ENCODE results near the gene GLT1D1.

Gene GLT1D1

GRCh38 chr12:129005829-129006228 is 152.6 kb downstream of the GLT1D1 start:
- POLR2A ChIA-PET, result no interaction called here
- DNase-seq (ENCODE audit: extremely low spot score), result no peak
- CTCF ChIA-PET, result interaction anchor here (1.2 kb wide), 1 partner anchor 42 kb away, joined by 4 read pairs; no protein-coding TSS in a partner anchor
- no peak for TF ChIP-seq CTCF (IDR thresholded peaks at IDR 0.05; ENCODE audit: control extremely low read depth, extremely low read depth, low read depth, missing control alignments)

GRCh38 chr12:129009833-129010622 is 156.8 kb downstream of the GLT1D1 start:
- no peak for TF ChIP-seq CTCF (IDR thresholded peaks at IDR 0.05; ENCODE audit: control extremely low read depth, extremely low read depth, low read depth, missing control alignments)
- POLR2A ChIA-PET, result no interaction called here
- no peak for DNase-seq (ENCODE audit: extremely low spot score)
- CTCF ChIA-PET, result no interaction called here

- POLR2A ChIA-PET, result no interaction called here
- CTCF ChIA-PET, result no interaction called here
- DNase-seq (ENCODE audit: extremely low spot score), result no peak
- no peak for TF ChIP-seq CTCF (IDR thresholded peaks at IDR 0.05; ENCODE audit: control extremely low read depth, extremely low read depth, low read depth, missing control alignments)
Measured at GRCh38 chr12:129016159-129016558, 162.9 kb downstream of the GLT1D1 start.

- DNase-seq (ENCODE audit: extremely low spot score), result no peak
- TF ChIP-seq CTCF (IDR thresholded peaks at IDR 0.05; ENCODE audit: control extremely low read depth, extremely low read depth, low read depth, missing control alignments), result no peak
- CTCF ChIA-PET, result no interaction called here
- POLR2A ChIA-PET, result no interaction called here
Measured at GRCh38 chr12:129025055-129025454, 171.8 kb downstream of the GLT1D1 start.

GRCh38 chr12:129028844-129029243 is 175.6 kb downstream of the GLT1D1 start:
- CTCF ChIA-PET, result no interaction called here
- TF ChIP-seq CTCF (IDR thresholded peaks at IDR 0.05; ENCODE audit: control extremely low read depth, extremely low read depth, low read depth, missing control alignments), result no peak
- no peak for DNase-seq (ENCODE audit: extremely low spot score)
- POLR2A ChIA-PET, result no interaction called here

Measured in GM10248 (cell line).